Measurements from ENCODE around the gene TMEM143.

GRCh38 chr19:48321622-48322591 is 41.8 kb downstream of the TMEM143 start:
- no peak for TF ChIP-seq YY1 (IDR thresholded peaks at IDR 0.05; ENCODE audit: insufficient read depth, insufficient read length)
- TF ChIP-seq ZNF274 (IDR thresholded peaks at IDR 0.05; ENCODE audit: low read depth, low read length) = no peak

Data from NT2/D1 (cell line).